IMR-90 (cell line): ENCODE results near the gene RIMBP3C. TPM values are rescaled to one million over a fixed set of nuclear protein-coding genes. Genes with fewer than 3 reads are reported as not detected.

ENCODE experiments used
- ATAC-seq: fragments of 200-7000 bp; cut with Tn5 transposase; 2 replicates; pipeline ENCODE4 v1.9.1; 2020; ENCODE audit warnings: low read depth, mild to moderate bottlenecking, moderate library complexity
- BruUV-seq: library from RNA; stranded (reverse); fragments of 400-500 nt; replicated peaks from 2 replicates; lab custom pipeline; 2021; lab: Mats Ljungman, UMichigan
- CTCF ChIA-PET: fragments of 300-600 bp; formaldehyde crosslinking; extraction: SDS; loops from one replicate; lab custom pipeline; 2021; ENCODE audit warnings: antibody characterized with exemption; lab: Yijun Ruan, JAX
- POLR2A ChIA-PET: fragments of 300-600 bp; sonication (Branson Sonifier 250); formaldehyde crosslinking; loops from one replicate; lab custom pipeline; 2022; ENCODE audit warnings: antibody characterized with exemption; ENCODE audit not compliant: unreplicated experiment; lab: Charles Lee
- DNase-seq: peaks from one replicate; pipeline ENCODE4 v3.0.0; 2013
- H2AFZ ChIP-seq: replicated peaks from 2 replicates; pipeline ENCODE3; 2013; ENCODE audit warnings: low read length, mild to moderate bottlenecking; ENCODE audit not compliant: poor library complexity
- H2AK5ac ChIP-seq: 2 replicates; pipeline ENCODE4 v1.6.1; 2013; ENCODE audit warnings: low read depth, low read length, inconsistent platforms
- H2AK9ac ChIP-seq: replicated peaks from 2 replicates; pipeline ENCODE3; 2013; ENCODE audit warnings: mild to moderate bottlenecking, low read depth, low read length, moderate library complexity; ENCODE audit not compliant: poor library complexity
- H2BK120ac ChIP-seq: 2 replicates; pipeline ENCODE4 v1.6.1; 2013; ENCODE audit warnings: low read depth, low read length, inconsistent platforms
- H2BK15ac ChIP-seq: 3 replicates; pipeline ENCODE4 v1.6.1; 2013; ENCODE audit warnings: low read depth, low read length, inconsistent platforms
- H2BK20ac ChIP-seq: 2 replicates; pipeline ENCODE4 v1.6.1; 2013; ENCODE audit warnings: low read depth, mild to moderate bottlenecking, inconsistent platforms, low read length, moderate library complexity
- H2BK5ac ChIP-seq: 2 replicates; pipeline ENCODE4 v1.6.1; 2013; ENCODE audit warnings: mild to moderate bottlenecking, low read depth, low read length, inconsistent platforms; ENCODE audit not compliant: poor library complexity, severe bottlenecking
- H3K14ac ChIP-seq: replicated peaks from 2 replicates; pipeline ENCODE4 v1.6.1; 2013; ENCODE audit warnings: low read depth, low read length, inconsistent platforms
- H3K18ac ChIP-seq: 2 replicates; pipeline ENCODE4 v1.6.1; 2013; ENCODE audit warnings: low read depth, low read length, control low read depth
- H3K23ac ChIP-seq: 2 replicates; pipeline ENCODE4 v1.6.1; 2013; ENCODE audit warnings: low read depth, low read length, inconsistent platforms
- H3K27ac ChIP-seq: 2 replicates; pipeline ENCODE4 v1.5.1; 2013; ENCODE audit warnings: mild to moderate bottlenecking, control low read depth, low read length; ENCODE audit not compliant: insufficient read depth
- H3K27me3 ChIP-seq: 2 replicates; pipeline ENCODE4 v1.6.1; 2013; ENCODE audit warnings: low read length; ENCODE audit not compliant: control insufficient read depth, insufficient read depth
- H3K36me3 ChIP-seq: 2 replicates; pipeline ENCODE4 v1.6.1; 2013; ENCODE audit warnings: low read length, mixed read lengths; ENCODE audit not compliant: control insufficient read depth, insufficient read depth
- H3K4ac ChIP-seq: 2 replicates; pipeline ENCODE4 v1.6.1; 2013; ENCODE audit warnings: low read depth, low read length, inconsistent platforms
- H3K4me1 ChIP-seq: 2 replicates; pipeline ENCODE4 v1.6.1; 2013; ENCODE audit warnings: low read length, mixed read lengths; ENCODE audit not compliant: control insufficient read depth, insufficient read depth
- H3K4me2 ChIP-seq: 2 replicates; pipeline ENCODE4 v1.6.1; 2013; ENCODE audit warnings: low read depth, mild to moderate bottlenecking, control low read depth, low read length, moderate library complexity
- H3K4me3 ChIP-seq: 2 replicates; pipeline ENCODE4 v1.5.1; 2013; ENCODE audit warnings: low read depth, mild to moderate bottlenecking, control low read depth, low read length, moderate library complexity; ENCODE audit not compliant: insufficient read depth
- H3K56ac ChIP-seq: 2 replicates; pipeline ENCODE4 v1.6.1; 2013; ENCODE audit warnings: low read length, inconsistent platforms; ENCODE audit not compliant: insufficient read depth; ENCODE audit errors: extremely low read depth
- H3K79me1 ChIP-seq, 2 experiments: 2 replicates each; pipeline ENCODE4 v1.6.1; 2013; ENCODE audit warnings: low read length in 2 of 2, inconsistent platforms in 1 of 2, low read depth in 1 of 2
- H3K9ac ChIP-seq: 2 replicates; pipeline ENCODE4 v1.6.1; 2013; ENCODE audit warnings: low read depth, low read length, control low read depth
- H3K9me1 ChIP-seq: 2 replicates; pipeline ENCODE4 v1.6.1; 2013; ENCODE audit warnings: low read length, inconsistent platforms; ENCODE audit not compliant: insufficient read depth
- H3K9me3 ChIP-seq: 2 replicates; pipeline ENCODE4 v1.6.1; 2013; ENCODE audit warnings: low read length; ENCODE audit not compliant: control insufficient read depth, insufficient read depth
- H4K20me1 ChIP-seq: 2 replicates; pipeline ENCODE4 v1.6.1; 2013; ENCODE audit warnings: low read length, inconsistent platforms; ENCODE audit not compliant: insufficient read depth
- H4K5ac ChIP-seq: 2 replicates; pipeline ENCODE4 v1.6.1; 2013; ENCODE audit warnings: mild to moderate bottlenecking, low read depth, low read length, control low read depth
- H4K8ac ChIP-seq, 2 experiments: 2 replicates each; pipeline ENCODE4 v1.6.1; 2013; ENCODE audit warnings: low read depth in 2 of 2, low read length in 2 of 2, control low read depth in 1 of 2, inconsistent platforms in 1 of 2
- H4K91ac ChIP-seq: 2 replicates; pipeline ENCODE4 v1.6.1; 2013; ENCODE audit warnings: low read depth, low read length, inconsistent platforms; ENCODE audit not compliant: insufficient read depth
- CEBPB ChIP-seq: IDR thresholded peaks from 2 replicates; pipeline ENCODE4 v1.6.1; 2012; ENCODE audit warnings: low read depth, low read length, improper control_type of control experiment
- CTCF ChIP-seq: conservative IDR thresholded peaks from 2 replicates; pipeline ENCODE4 v1.5.1; 2012; ENCODE audit warnings: mild to moderate bottlenecking, low read depth, low read length, improper control_type of control experiment
- ELK1 ChIP-seq: fragments of 150-350 bp; IDR thresholded peaks from 2 replicates; pipeline ENCODE4 v1.6.1; 2016; ENCODE audit warnings: low read depth, mild to moderate bottlenecking, low read length, moderate library complexity, borderline replicate concordance
- MAFK ChIP-seq: IDR thresholded peaks from 2 replicates; pipeline ENCODE4 v1.6.1; 2012; ENCODE audit warnings: low read depth, low read length, improper control_type of control experiment
- MAZ ChIP-seq: IDR thresholded peaks from 2 replicates; pipeline ENCODE4 v1.6.1; 2012; ENCODE audit warnings: low read depth, mild to moderate bottlenecking, low read length, improper control_type of control experiment, moderate library complexity, borderline replicate concordance
- MXI1 ChIP-seq: IDR thresholded peaks from 2 replicates; pipeline ENCODE4 v1.6.1; 2012; ENCODE audit warnings: low read depth, mild to moderate bottlenecking, low read length, moderate library complexity, borderline replicate concordance
- RCOR1 ChIP-seq: IDR thresholded peaks from 2 replicates; pipeline ENCODE4 v1.6.1; 2012; ENCODE audit warnings: mild to moderate bottlenecking, low read length, improper control_type of control experiment; ENCODE audit not compliant: insufficient replicate concordance
- WGBS, 2 experiments: methylation state at CpG; one replicate each; pipeline versions ENCODE4 v1.1.5 to v1.1.7; 2013; ENCODE audit warnings: missing lambda C conversion rate in 2 of 2; ENCODE audit not compliant: insufficient read length in 1 of 2; ENCODE audit errors: extremely low coverage in 2 of 2; 5-methylcytosine and 5-hydroxymethylcytosine counted together
- dilution Hi-C: fragments of 300-500 bp; cut with HindIII; formaldehyde crosslinking; loops from one replicate; pipeline ENCODE4 v1.14.3; 2018; ENCODE audit warnings: low sequenced_read_pairs; ENCODE audit not compliant: unreplicated experiment
- in situ Hi-C: fragments of 300-500 bp; cut with MboI; formaldehyde crosslinking; loops from 3 replicates; pipeline ENCODE4 v1.14.3; 2019; ENCODE audit warnings: low sequenced_read_pairs, inconsistent platforms, mixed read lengths
- intact Hi-C: fragments of 100-400 bp; cut with micrococcal nuclease; formaldehyde crosslinking; loops from 2 replicates; pipeline ENCODE4 v1.10.0; 2022
- polyA plus RNA-seq, 3 experiments: library from polyadenylated mRNA; depleted of rRNA; stranded (reverse); fragments of >200 nt; gene quantifications; 2 replicates each; pipeline ENCODE4 v1.2.3, GENCODE V29; 2012; ENCODE audit warnings: low replicate concordance in 1 of 3
- total RNA-seq: library from RNA; depleted of rRNA; stranded (reverse); fragments of >200 nt; gene quantifications from 2 replicates; pipeline ENCODE4 v1.2.3, GENCODE V29; 2012

Gene RIMBP3C
- total and polyA plus RNA-seq, 2 of the 4 experiments (the other 2 are of a cell fraction): 0.05 to 0.36 TPM

GRCh38 chr22:21592422-21592821 lies 41.2 kb upstream of the RIMBP3C start:
- no peak overlapping the region for H3K4me2 ChIP-seq
- WGBS, 2 experiments: no CpG with 5 or more reads among the region's 3 CpGs
- H3K9me3 ChIP-seq: no peaks in the 10 kb centered on the region
- dilution Hi-C loops (no loop called here), intact Hi-C loops (no loop called here), in situ Hi-C loops (no loop called here)
- H2BK15ac ChIP-seq: no peak overlapping the region
- no peak overlapping the region for H3K4ac ChIP-seq
- POLR2A ChIA-PET: no interaction called here
- peaks cover 39% of the 10 kb centered on the region for H3K9me1 ChIP-seq
- no peak overlapping the region for H4K5ac ChIP-seq
- no peak overlapping the region for H2BK20ac ChIP-seq
- H4K91ac ChIP-seq: no peak overlapping the region
- peaks cover 33% of the 10 kb centered on the region for H3K36me3 ChIP-seq
- no peaks in the 10 kb centered on the region for H3K27me3 ChIP-seq
- H2BK5ac ChIP-seq: no peak overlapping the region
- H2AFZ ChIP-seq: no peak overlapping the region
- no peak overlapping the region for H4K8ac ChIP-seq
- CTCF ChIA-PET: no interaction called here
- no peak overlapping the region for H3K18ac ChIP-seq
- no peak overlapping the region for H2AK5ac ChIP-seq
- no peak overlapping the region for H3K56ac ChIP-seq
- peaks cover 17 to 77% of the 10 kb centered on the region in 2 experiments for H3K79me1 ChIP-seq
- DNase-seq: no peak
- TF ChIP-seq RCOR1 (no peak), MAFK (no peak), CEBPB (no peak), MAZ (no peak), ELK1 (no peak), MXI1 (no peak), CTCF (no peak)
- H2BK120ac ChIP-seq: no peak overlapping the region
- H3K23ac ChIP-seq: no peak overlapping the region
- H3K9ac ChIP-seq: no peak overlapping the region
- no peak overlapping the region for H3K14ac ChIP-seq
- H3K27ac ChIP-seq: no peak overlapping the region
- no peak for ATAC-seq
- peaks cover 95% of the 10 kb centered on the region for H4K20me1 ChIP-seq
- H3K4me3 ChIP-seq: no peak overlapping the region
- H3K4me1 ChIP-seq: peaks cover 21% of the 10 kb centered on the region
- H2AK9ac ChIP-seq: no peak overlapping the region
- no TSS peak for BruUV-seq
